IMR-90 (cell line): Measurements from ENCODE around the gene S1PR2.

Source experiments
- BHLHE40 ChIP-seq: fragments of 150-350 bp; IDR thresholded peaks from 2 replicates; pipeline ENCODE4 v1.6.1; 2016; ENCODE audit warnings: mild to moderate bottlenecking, low read depth, low read length
- CEBPB ChIP-seq: IDR thresholded peaks from 2 replicates; pipeline ENCODE4 v1.6.1; 2012; ENCODE audit warnings: low read depth, low read length, improper control_type of control experiment
- CHD1 ChIP-seq: IDR thresholded peaks from 2 replicates; pipeline ENCODE4 v1.6.1; 2012; ENCODE audit warnings: low read depth, low read length, improper control_type of control experiment
- CTCF ChIP-seq: conservative IDR thresholded peaks from 2 replicates; pipeline ENCODE4 v1.5.1; 2012; ENCODE audit warnings: mild to moderate bottlenecking, low read depth, low read length, improper control_type of control experiment
- FOS ChIP-seq: fragments of 150-350 bp; IDR thresholded peaks from 2 replicates; pipeline ENCODE4 v1.6.1; 2016; ENCODE audit warnings: low read depth, low read length
- MAFK ChIP-seq: IDR thresholded peaks from 2 replicates; pipeline ENCODE4 v1.6.1; 2012; ENCODE audit warnings: low read depth, low read length, improper control_type of control experiment
- MAZ ChIP-seq: IDR thresholded peaks from 2 replicates; pipeline ENCODE4 v1.6.1; 2012; ENCODE audit warnings: low read depth, mild to moderate bottlenecking, low read length, improper control_type of control experiment, moderate library complexity, borderline replicate concordance
- NFE2L2 ChIP-seq: fragments of 150-350 bp; IDR thresholded peaks from 2 replicates; pipeline ENCODE4 v1.6.1; 2016; ENCODE audit warnings: low read depth, mild to moderate bottlenecking, low read length
- POLR2A ChIP-seq: IDR thresholded peaks from 2 replicates; pipeline ENCODE4 v1.6.1; 2012; ENCODE audit warnings: mild to moderate bottlenecking, low read depth, low read length
- RAD21 ChIP-seq: IDR thresholded peaks from 2 replicates; pipeline ENCODE4 v1.6.1; 2012; ENCODE audit warnings: low read length, improper control_type of control experiment
- RCOR1 ChIP-seq: IDR thresholded peaks from 2 replicates; pipeline ENCODE4 v1.6.1; 2012; ENCODE audit warnings: mild to moderate bottlenecking, low read length, improper control_type of control experiment; ENCODE audit not compliant: insufficient replicate concordance
- RFX5 ChIP-seq: IDR thresholded peaks from 2 replicates; pipeline ENCODE4 v1.8.0; 2012; ENCODE audit warnings: low read depth, mild to moderate bottlenecking, low read length, moderate library complexity
- SMC3 ChIP-seq: fragments of 150-350 bp; IDR thresholded peaks from 2 replicates; pipeline ENCODE4 v1.6.1; 2016; ENCODE audit warnings: low read depth, mild to moderate bottlenecking, antibody characterized with exemption, low read length, moderate library complexity
- TF ChIP-seq, protein P1 (sequence below): fragments of 150-350 bp; IDR thresholded peaks from 2 replicates; pipeline ENCODE4 v1.6.1; 2017; ENCODE audit warnings: mild to moderate bottlenecking, antibody characterized with exemption, low read length, low read depth

DNA sequence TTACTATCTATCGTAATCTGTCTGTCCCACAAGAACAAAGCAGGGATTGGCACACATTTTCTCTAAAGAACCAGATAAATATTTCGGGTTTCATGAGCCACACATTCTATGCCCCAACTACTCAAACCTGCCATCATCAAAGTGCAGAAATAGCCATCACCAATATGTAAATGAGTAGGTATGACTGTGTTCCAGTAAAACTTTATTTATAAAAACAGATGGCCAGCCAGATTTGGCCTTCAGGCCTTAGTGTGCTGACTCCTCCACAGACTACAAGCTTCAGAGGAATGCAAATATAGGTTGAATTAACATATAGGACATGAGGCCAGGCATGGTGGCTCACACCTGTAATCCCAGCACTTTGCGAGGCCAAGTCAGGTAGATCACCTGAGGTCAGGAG lies 27.4 kb downstream of the S1PR2 start:
- no peak for TF ChIP-seq CTCF
- TF ChIP-seq MAZ = no peak
- no peak for TF ChIP-seq CEBPB
- TF ChIP-seq BHLHE40 = no peak
- TF ChIP-seq POLR2A = no peak
- no peak for TF ChIP-seq FOS
- no peak for TF ChIP-seq SMC3
- TF ChIP-seq RAD21 = no peak
- no peak for TF ChIP-seq RCOR1
- TF ChIP-seq, protein P1, sequence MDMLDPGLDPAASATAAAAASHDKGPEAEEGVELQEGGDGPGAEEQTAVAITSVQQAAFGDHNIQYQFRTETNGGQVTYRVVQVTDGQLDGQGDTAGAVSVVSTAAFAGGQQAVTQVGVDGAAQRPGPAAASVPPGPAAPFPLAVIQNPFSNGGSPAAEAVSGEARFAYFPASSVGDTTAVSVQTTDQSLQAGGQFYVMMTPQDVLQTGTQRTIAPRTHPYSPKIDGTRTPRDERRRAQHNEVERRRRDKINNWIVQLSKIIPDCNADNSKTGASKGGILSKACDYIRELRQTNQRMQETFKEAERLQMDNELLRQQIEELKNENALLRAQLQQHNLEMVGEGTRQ = no peak
- TF ChIP-seq MAFK = no peak
- no peak for TF ChIP-seq CHD1
- no peak for TF ChIP-seq NFE2L2
- no peak for TF ChIP-seq RFX5
